Neutrophil (primary cell): ENCODE measurements around the gene JRKL.
"Not testable (repeated sequence)": the region's sequence is repeated elsewhere in the genome, so short reads cannot be mapped to it uniquely, and the experiment has no call there.

ENCODE experiments used
- H3K27ac ChIP-seq: fragments of 200-600 bp; sonication (generic); 2 replicates; pipeline ENCODE4 v1.5.1; 2016; ENCODE audit warnings: mild to moderate bottlenecking, moderate library complexity
- H3K27me3 ChIP-seq: fragments of 200-600 bp; sonication (generic); 2 replicates; pipeline ENCODE4 v1.6.0; 2016; ENCODE audit warnings: mild to moderate bottlenecking
- H3K36me3 ChIP-seq: fragments of 200-600 bp; sonication (generic); 2 replicates; pipeline ENCODE4 v1.5.1; 2017
- H3K4me1 ChIP-seq, 2 experiments: fragments of 200-600 bp in 1 of 2; sonication (generic) in 1 of 2; 1 replicate in 1 of 2; 2 replicates in 1 of 2; pipeline versions ENCODE4 v1.5.1 to v1.6.1; 2013 to 2016; ENCODE audit warnings: low read depth in 1 of 2, low read length in 1 of 2, mild to moderate bottlenecking in 1 of 2, moderate library complexity in 1 of 2; ENCODE audit not compliant: control insufficient read depth in 1 of 2, insufficient read depth in 1 of 2
- H3K4me3 ChIP-seq, 2 experiments: fragments of 200-600 bp in 1 of 2; sonication (generic) in 1 of 2; 1 replicate in 1 of 2; 2 replicates in 1 of 2; pipeline ENCODE4 v1.5.1; 2013 to 2016; ENCODE audit warnings: low read depth in 1 of 2, low read length in 1 of 2, mild to moderate bottlenecking in 1 of 2, moderate library complexity in 1 of 2
- H3K9me3 ChIP-seq: fragments of 200-600 bp; sonication (generic); 2 replicates; pipeline ENCODE4 v1.5.1; 2016
- TF ChIP-seq, protein P1 (sequence below): fragments of 200-600 bp; sonication (generic); IDR thresholded peaks from 2 replicates; pipeline ENCODE4 v1.5.1; 2016; ENCODE audit warnings: antibody characterized with exemption

JRKL gene

DNA sequence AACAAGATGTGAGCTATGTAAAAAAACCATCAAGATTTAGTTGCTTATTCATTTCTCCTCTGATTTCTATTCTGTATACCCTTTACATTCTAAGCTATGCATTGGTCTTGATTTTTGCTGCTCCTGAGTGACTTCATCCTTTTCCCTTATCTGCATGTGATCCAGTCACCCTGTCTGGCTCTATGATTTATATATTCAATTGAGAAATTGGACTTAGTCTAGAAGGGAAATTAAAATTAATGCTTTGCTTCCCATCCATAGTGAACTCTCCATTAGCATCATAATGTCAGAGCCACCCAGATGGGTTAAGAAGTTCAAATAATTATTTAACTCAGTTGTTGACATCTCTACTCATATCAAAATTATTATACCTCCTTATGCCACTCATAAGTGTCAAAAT, 5.0 kb downstream of the JRKL start:
- Histone ChIP-seq H3K4me1 (peaks cover 9 to 12% of the 10 kb centered on the region in 2 experiments), H3K9me3 (no peaks in the 10 kb centered on the region), H3K27ac (no peak overlapping the region), H3K36me3 (no peaks in the 10 kb centered on the region), H3K27me3 (no peaks in the 10 kb centered on the region), H3K4me3 (no peak overlapping the region)
- TF ChIP-seq, protein P1, sequence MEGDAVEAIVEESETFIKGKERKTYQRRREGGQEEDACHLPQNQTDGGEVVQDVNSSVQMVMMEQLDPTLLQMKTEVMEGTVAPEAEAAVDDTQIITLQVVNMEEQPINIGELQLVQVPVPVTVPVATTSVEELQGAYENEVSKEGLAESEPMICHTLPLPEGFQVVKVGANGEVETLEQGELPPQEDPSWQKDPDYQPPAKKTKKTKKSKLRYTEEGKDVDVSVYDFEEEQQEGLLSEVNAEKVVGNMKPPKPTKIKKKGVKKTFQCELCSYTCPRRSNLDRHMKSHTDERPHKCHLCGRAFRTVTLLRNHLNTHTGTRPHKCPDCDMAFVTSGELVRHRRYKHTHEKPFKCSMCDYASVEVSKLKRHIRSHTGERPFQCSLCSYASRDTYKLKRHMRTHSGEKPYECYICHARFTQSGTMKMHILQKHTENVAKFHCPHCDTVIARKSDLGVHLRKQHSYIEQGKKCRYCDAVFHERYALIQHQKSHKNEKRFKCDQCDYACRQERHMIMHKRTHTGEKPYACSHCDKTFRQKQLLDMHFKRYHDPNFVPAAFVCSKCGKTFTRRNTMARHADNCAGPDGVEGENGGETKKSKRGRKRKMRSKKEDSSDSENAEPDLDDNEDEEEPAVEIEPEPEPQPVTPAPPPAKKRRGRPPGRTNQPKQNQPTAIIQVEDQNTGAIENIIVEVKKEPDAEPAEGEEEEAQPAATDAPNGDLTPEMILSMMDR: no peak

DNA sequence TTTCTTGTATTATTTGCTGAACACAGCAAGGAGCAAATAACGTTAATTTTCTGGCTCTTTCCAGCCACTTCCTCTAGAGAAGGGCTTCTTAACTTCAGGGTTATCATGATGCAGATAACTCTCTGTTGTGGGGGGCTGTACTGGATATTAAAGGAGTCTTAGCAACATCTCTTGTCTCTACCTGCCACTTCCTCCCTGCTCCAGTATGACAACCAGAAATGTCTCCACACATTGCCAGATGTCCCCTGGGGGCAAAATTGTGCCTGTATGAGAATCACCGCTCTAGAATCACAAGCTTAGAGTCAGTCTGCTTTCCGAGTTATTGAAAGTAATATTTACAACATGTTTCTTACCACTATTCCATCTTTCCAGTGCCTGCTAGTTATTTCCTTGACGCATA, 6.8 kb downstream of the JRKL start:
- Histone ChIP-seq H3K4me1 (no peaks in the 10 kb centered on the region), H3K27me3 (no peaks in the 10 kb centered on the region), H3K4me3 (no peak overlapping the region), H3K36me3 (no peaks in the 10 kb centered on the region), H3K9me3 (no peaks in the 10 kb centered on the region), H3K27ac (no peak overlapping the region)
- TF ChIP-seq, protein P1: no peak

DNA sequence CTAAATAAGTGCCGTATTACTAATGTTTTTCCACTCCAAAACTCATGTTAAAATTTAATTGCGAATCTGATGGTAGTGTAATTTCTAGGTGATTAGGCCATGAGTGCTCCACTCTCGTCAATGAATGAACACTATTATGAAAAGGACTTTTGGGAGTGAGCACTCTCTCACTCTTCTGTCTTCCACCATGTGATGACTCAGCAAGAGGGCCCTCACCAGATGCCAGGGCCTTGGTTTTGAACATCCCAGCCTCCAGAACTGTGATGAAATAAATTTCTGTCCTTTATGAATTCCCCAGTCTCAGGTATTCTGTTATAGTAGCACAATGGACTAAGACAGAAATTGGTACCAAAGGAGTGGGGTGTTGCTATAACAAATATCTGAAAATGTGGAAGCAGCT, 8.1 kb downstream of the JRKL start:
- H3K4me3 ChIP-seq: no peak overlapping the region
- TF ChIP-seq, protein P1: no peak
- H3K4me1 ChIP-seq: no peaks in the 10 kb centered on the region
- H3K27me3 ChIP-seq: no peaks in the 10 kb centered on the region
- no peak overlapping the region for H3K27ac ChIP-seq
- no peaks in the 10 kb centered on the region for H3K36me3 ChIP-seq
- no peaks in the 10 kb centered on the region for H3K9me3 ChIP-seq

DNA sequence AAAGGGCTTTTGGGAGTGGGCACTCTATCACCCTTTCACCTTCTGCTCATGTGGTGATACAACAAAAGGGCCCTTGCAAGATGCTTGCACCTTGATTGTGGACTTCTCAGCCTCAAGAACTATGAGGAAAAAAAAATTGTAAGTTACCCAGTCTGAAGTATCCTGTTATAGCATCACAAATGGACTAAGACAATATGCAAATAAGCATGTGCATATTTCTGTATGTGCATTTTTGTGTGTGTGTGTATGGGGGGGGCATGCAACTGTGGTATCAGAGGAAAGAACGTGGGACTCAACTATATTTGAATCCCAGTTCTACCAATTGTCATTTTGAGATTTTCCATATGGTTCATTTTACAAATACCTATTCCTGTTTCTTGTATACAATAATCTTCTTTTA, 10.9 kb downstream of the JRKL start:
- TF ChIP-seq, protein P1: no peak
- H3K36me3 ChIP-seq: no peaks in the 10 kb centered on the region
- no peaks in the 10 kb centered on the region for H3K9me3 ChIP-seq
- no peak overlapping the region for H3K4me3 ChIP-seq
- H3K27me3 ChIP-seq: no peaks in the 10 kb centered on the region
- H3K4me1 ChIP-seq: no peaks in the 10 kb centered on the region
- H3K27ac ChIP-seq: no peak overlapping the region

DNA sequence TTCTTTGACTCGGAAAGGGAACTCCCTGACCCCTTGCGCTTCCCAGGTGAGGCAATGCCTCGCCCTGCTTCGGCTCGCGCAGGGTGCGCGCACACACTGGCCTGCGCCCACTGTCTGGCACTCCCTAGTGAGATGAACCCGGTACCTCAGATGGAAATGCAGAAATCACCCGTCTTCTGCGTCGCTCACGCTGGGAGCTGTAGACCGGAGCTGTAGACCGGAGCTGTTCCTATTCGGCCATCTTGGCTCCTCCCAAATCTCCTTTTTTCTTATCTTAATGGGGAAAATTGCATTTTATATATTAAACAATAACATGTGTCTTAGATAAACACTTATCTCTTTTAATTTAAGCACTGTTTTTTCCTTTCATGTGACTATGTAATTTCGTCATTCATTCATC, 21.6 kb downstream of the JRKL start:
- not testable (repeated sequence) for H3K27me3 ChIP-seq, H3K36me3 ChIP-seq, H3K27ac ChIP-seq, H3K4me3 ChIP-seq, H3K9me3 ChIP-seq, H3K4me1 ChIP-seq

DNA sequence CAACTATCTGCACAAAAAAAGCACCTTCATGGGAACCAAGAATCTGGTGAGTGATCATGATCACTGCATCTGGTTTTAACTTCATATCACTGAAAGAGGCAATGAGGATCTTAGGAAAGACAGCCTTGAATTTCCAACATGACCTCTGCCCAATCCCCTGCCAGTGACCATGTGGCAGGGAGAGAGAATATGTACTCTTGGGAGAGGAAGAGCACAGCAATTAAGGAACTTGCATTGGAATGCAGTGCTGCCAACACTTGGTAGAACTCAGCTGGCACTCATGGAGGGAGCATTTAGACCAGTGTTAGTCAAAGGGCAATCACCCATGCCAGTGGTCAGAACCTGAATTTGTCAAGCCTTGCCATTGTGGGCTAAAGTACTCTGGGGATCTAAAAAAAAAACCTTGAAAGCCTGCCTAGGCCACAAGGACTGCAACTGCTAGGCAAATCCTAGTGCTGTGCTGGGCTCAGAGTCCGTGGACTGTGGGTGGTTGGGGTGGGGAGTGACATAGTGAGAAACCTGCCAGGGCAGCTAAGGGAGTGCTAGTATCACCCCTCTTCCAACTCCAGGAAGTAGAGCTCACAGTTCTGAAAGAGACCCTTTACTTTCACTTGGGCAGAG, 23.1 kb downstream of the JRKL start:
- Histone ChIP-seq H3K9me3 (no peaks in the 10 kb centered on the region), H3K4me3 (no peak overlapping the region), H3K36me3 (no peaks in the 10 kb centered on the region), H3K27ac (no peak overlapping the region), H3K4me1 (no peaks in the 10 kb centered on the region), H3K27me3 (no peaks in the 10 kb centered on the region)
- TF ChIP-seq, protein P1: no peak
